ENCODE measurements around the gene UBE4B.
A peak's percentile ranks its signal among the peaks of the same experiment; 100 is the strongest.
"Not testable (repeated sequence)": the region's sequence is repeated elsewhere in the genome, so short reads cannot be mapped to it uniquely, and the experiment has no call there.

The UBE4B gene

DNA sequence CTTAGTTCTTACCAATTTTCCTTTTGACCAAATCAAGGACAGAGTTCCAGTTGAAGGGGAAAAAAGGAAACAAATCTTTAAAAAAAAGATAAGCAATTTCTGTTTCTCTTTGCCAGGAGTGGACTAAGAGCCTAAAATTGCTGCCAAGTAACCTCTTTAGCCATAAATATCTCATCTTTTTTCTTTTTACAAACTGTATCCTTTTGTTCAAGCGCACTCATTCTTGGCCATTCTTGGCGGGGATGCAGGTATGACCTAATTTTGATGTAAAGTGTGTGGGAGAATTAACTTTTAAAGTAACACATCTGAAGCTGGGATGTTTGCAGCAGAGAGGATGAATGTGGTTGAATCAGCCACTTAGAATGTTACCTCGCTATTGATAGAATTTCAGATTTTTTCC lies 164.2 kb downstream of the UBE4B start:
- no peak overlapping the region for H3K4me3 ChIP-seq (ENCODE audit: control insufficient read depth, low read depth, low read length)
- TF ChIP-seq, protein P1, sequence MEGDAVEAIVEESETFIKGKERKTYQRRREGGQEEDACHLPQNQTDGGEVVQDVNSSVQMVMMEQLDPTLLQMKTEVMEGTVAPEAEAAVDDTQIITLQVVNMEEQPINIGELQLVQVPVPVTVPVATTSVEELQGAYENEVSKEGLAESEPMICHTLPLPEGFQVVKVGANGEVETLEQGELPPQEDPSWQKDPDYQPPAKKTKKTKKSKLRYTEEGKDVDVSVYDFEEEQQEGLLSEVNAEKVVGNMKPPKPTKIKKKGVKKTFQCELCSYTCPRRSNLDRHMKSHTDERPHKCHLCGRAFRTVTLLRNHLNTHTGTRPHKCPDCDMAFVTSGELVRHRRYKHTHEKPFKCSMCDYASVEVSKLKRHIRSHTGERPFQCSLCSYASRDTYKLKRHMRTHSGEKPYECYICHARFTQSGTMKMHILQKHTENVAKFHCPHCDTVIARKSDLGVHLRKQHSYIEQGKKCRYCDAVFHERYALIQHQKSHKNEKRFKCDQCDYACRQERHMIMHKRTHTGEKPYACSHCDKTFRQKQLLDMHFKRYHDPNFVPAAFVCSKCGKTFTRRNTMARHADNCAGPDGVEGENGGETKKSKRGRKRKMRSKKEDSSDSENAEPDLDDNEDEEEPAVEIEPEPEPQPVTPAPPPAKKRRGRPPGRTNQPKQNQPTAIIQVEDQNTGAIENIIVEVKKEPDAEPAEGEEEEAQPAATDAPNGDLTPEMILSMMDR (conservative IDR thresholded peaks at IDR 0.05; ENCODE audit: control insufficient read depth, insufficient read depth, low read depth, low read length), result no peak
- DNase-seq (ENCODE audit: low read depth), result peak; percentile 64

GRCh38 chr1:10200620-10201019 lies 167.9 kb downstream of the UBE4B start:
- TF ChIP-seq, protein P1 (conservative IDR thresholded peaks at IDR 0.05; ENCODE audit: control insufficient read depth, insufficient read depth, low read depth, low read length), result no peak

GRCh38 chr1:10204003-10204642 lies 171.4 kb downstream of the UBE4B start:
- H3K4me3 ChIP-seq (ENCODE audit: control insufficient read depth, low read depth, low read length), result no peak overlapping the region
- TF ChIP-seq, protein P1 (conservative IDR thresholded peaks at IDR 0.05; ENCODE audit: control insufficient read depth, insufficient read depth, low read depth, low read length), result no peak
- DNase-seq (ENCODE audit: low read depth), result no peak

More at GRCh38 chr1:10200620-10201019, 167.9 kb downstream of the UBE4B start:
- DNase-seq (ENCODE audit: low read depth), result no peak
- no peak overlapping the region for H3K4me3 ChIP-seq (ENCODE audit: control insufficient read depth, low read depth, low read length)

DNA sequence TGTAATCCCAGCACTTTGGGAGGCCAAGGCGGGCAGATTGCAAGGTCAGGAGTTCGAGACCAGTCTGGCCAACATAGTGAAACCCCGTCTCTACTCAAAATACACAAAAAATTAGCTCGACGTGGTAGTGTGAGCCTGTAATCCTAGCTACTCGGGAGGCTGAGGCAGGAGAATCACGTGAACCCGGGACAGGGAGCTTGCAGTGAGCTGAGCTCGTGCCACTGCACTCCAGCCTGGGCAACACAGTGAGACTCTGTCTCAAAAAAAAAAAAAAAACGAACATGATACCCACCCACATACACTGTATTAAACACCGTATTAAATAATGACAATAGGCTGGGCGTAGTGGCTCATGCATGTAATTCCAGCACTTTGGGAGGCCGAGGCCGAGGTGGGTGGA lies 172.4 kb downstream of the UBE4B start:
- not testable (repeated sequence) for DNase-seq (ENCODE audit: low read depth); H3K4me3 ChIP-seq (ENCODE audit: control insufficient read depth, low read depth, low read length)

DNA sequence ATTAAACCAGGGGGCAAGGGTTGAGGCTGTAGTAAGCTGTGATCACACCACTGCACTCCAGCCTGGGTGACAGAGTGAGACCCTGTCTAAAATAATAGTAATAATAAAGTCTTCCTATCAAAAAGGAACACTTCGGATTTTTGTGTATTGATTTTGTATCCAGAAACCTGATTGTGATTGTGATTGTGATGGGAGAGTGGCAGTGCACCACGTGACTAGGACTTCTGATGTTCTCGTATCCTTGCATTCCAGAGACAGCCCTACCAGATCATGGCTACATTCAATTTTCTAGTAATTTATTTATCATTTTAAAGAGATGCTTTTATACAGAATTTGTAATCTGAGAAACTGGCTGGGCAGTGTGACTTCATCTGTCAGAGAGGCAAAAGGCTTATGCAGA lies 175.1 kb downstream of the UBE4B start:
- TF ChIP-seq, protein P1 (conservative IDR thresholded peaks at IDR 0.05; ENCODE audit: control insufficient read depth, insufficient read depth, low read depth, low read length), result no peak
- no peak for DNase-seq (ENCODE audit: low read depth)

GRCh38 chr1:10208537-10208936 lies 175.8 kb downstream of the UBE4B start:
- no peak for DNase-seq (ENCODE audit: low read depth)
- TF ChIP-seq, protein P1 (conservative IDR thresholded peaks at IDR 0.05; ENCODE audit: control insufficient read depth, insufficient read depth, low read depth, low read length), result no peak
- no peak overlapping the region for H3K4me3 ChIP-seq (ENCODE audit: control insufficient read depth, low read depth, low read length)

More for the DNA sequence above, 175.1 kb downstream of the UBE4B start:
- no peak overlapping the region for H3K4me3 ChIP-seq (ENCODE audit: control insufficient read depth, low read depth, low read length)

GRCh38 chr1:10209590-10209904 lies 176.8 kb downstream of the UBE4B start:
- TF ChIP-seq, protein P1 (conservative IDR thresholded peaks at IDR 0.05; ENCODE audit: control insufficient read depth, insufficient read depth, low read depth, low read length), result no peak
- H3K4me3 ChIP-seq (ENCODE audit: control insufficient read depth, low read depth, low read length), result peak overlapping the region; percentile 74
- DNase-seq (ENCODE audit: low read depth), result no peak
